GM12875 (cell line): ENCODE data around the gene HPS3.
"Not testable (repeated sequence)": the region's sequence is repeated elsewhere in the genome, so short reads cannot be mapped to it uniquely, and the experiment has no call there.

Experiments
- H3K4me3 ChIP-seq: one replicate; pipeline ENCODE4 v1.5.1; 2011; ENCODE audit warnings: low read depth, low read length, control low read depth
- CTCF ChIP-seq: IDR thresholded peaks from 2 replicates; pipeline ENCODE4 v1.5.1; 2011; ENCODE audit warnings: low read depth, mild to moderate bottlenecking, control low read depth, inconsistent platforms, low read length, moderate library complexity, borderline replicate concordance; ENCODE audit not compliant: insufficient read depth

HPS3 gene

GRCh38 chr3:149180057-149180573 lies 50.7 kb downstream of the HPS3 start:
- TF ChIP-seq CTCF, result no peak
- H3K4me3 ChIP-seq, result no peak overlapping the region

GRCh38 chr3:149181182-149181581 lies 51.7 kb downstream of the HPS3 start:
- TF ChIP-seq CTCF, result no peak
- H3K4me3 ChIP-seq, result no peak overlapping the region

- TF ChIP-seq CTCF, result no peak
- no peak overlapping the region for H3K4me3 ChIP-seq
These were observed 56.8 kb downstream of the HPS3 start for GRCh38 chr3:149186219-149186618.

- TF ChIP-seq CTCF, result no peak
- H3K4me3 ChIP-seq, result no peak overlapping the region
These were observed 57.3 kb downstream of the HPS3 start for GRCh38 chr3:149186721-149187120.

- TF ChIP-seq CTCF, result no peak
- no peak overlapping the region for H3K4me3 ChIP-seq
These were observed 59.1 kb downstream of the HPS3 start for GRCh38 chr3:149188494-149188893.

- H3K4me3 ChIP-seq, result no peak overlapping the region
- no peak for TF ChIP-seq CTCF
These were observed 65.8 kb downstream of the HPS3 start for GRCh38 chr3:149195221-149195620.

GRCh38 chr3:149196805-149197592 lies 67.6 kb downstream of the HPS3 start:
- not testable (repeated sequence) for H3K4me3 ChIP-seq
